CD4-positive, alpha-beta T cell (primary cell): ENCODE measurements around the gene FAM180B. TPM values are rescaled to one million over a fixed set of nuclear protein-coding genes. Genes with fewer than 3 reads are reported as not detected.
A peak's percentile ranks its signal among the peaks of the same experiment; 100 is the strongest.
"Not testable (repeated sequence)": the region's sequence is repeated elsewhere in the genome, so short reads cannot be mapped to it uniquely, and the experiment has no call there.

Experiments
- ATAC-seq: fragments of 200-7000 bp; cut with Tn5 transposase; one replicate; pipeline ENCODE4 v1.10.0; 2022; ENCODE audit warnings: mild to moderate bottlenecking; ENCODE audit not compliant: poor library complexity
- CTCF ChIA-PET: fragments of 350-600 bp; sonication (Branson Sonifier 250); formaldehyde crosslinking; loops from one replicate; lab custom pipeline; 2021; ENCODE audit warnings: antibody characterized with exemption, inconsistent platforms; lab: Charles Lee
- POLR2A ChIA-PET: fragments of 350-600 bp; sonication (Branson Sonifier 250); formaldehyde crosslinking; loops from one replicate; lab custom pipeline; 2021; ENCODE audit warnings: antibody characterized with exemption, inconsistent platforms; lab: Charles Lee
- DNase-seq, 14 experiments: peaks; one replicate each; pipeline ENCODE4 v3.0.0-alpha.2; 2013 to 2020; ENCODE audit warnings: mixed read lengths in 2 of 14
- H3K27ac ChIP-seq, 2 donors: one replicate each; pipeline versions ENCODE4 v1.5.1 to v1.7.0; 2013; ENCODE audit warnings: low read length in 2 of 2, low read depth in 1 of 2, mild to moderate bottlenecking in 1 of 2
- H3K27me3 ChIP-seq, 2 experiments: 1 replicate in 1 of 2; 2 replicates in 1 of 2; pipeline versions ENCODE4 v1.6.1 to v1.7.0; 2013; ENCODE audit warnings: low read length in 2 of 2, control low read depth in 1 of 2, mild to moderate bottlenecking in 1 of 2, moderate library complexity in 1 of 2; ENCODE audit not compliant: insufficient read depth in 2 of 2, control insufficient read depth in 1 of 2
- H3K36me3 ChIP-seq: one replicate; pipeline ENCODE4 v1.6.1; 2013; ENCODE audit warnings: low read length, control low read depth; ENCODE audit not compliant: insufficient read depth
- H3K4me1 ChIP-seq: one replicate; pipeline ENCODE4 v1.6.1; 2013; ENCODE audit warnings: low read length, control low read depth; ENCODE audit not compliant: insufficient read depth
- H3K4me3 ChIP-seq: one replicate; pipeline ENCODE4 v1.5.1; 2013; ENCODE audit warnings: mild to moderate bottlenecking, low read length, moderate library complexity
- H3K9me3 ChIP-seq, 2 experiments: 1 replicate in 1 of 2; 2 replicates in 1 of 2; pipeline versions ENCODE4 v1.6.1 to v1.7.0; 2013; ENCODE audit warnings: low read length in 2 of 2, mild to moderate bottlenecking in 2 of 2, control low read depth in 1 of 2, moderate library complexity in 1 of 2; ENCODE audit not compliant: control insufficient read depth in 1 of 2, insufficient read depth in 1 of 2
- H3K27ac Mint-ChIP-seq: one replicate; pipeline ENCODE4 v1.8.0; 2020; ENCODE audit warnings: mixed read lengths
- H3K27me3 Mint-ChIP-seq: one replicate; pipeline ENCODE4 v1.8.0; 2021; ENCODE audit warnings: mixed read lengths
- H3K36me3 Mint-ChIP-seq: one replicate; pipeline ENCODE4 v1.8.0; 2021; ENCODE audit warnings: low read depth, mixed read lengths
- H3K4me1 Mint-ChIP-seq: one replicate; pipeline ENCODE4 v1.8.0; 2021; ENCODE audit warnings: low read depth, mixed read lengths
- H3K4me3 Mint-ChIP-seq: one replicate; pipeline ENCODE4 v1.8.0; 2020; ENCODE audit warnings: mild to moderate bottlenecking, mixed read lengths
- H3K9me3 Mint-ChIP-seq: one replicate; pipeline ENCODE4 v1.8.0; 2020; ENCODE audit warnings: mixed read lengths
- CTCF ChIP-seq: fragments of 200-600 bp; IDR thresholded peaks from one replicate; pipeline ENCODE4 v1.8.0; 2022; ENCODE audit warnings: antibody characterized with exemption, mild to moderate bottlenecking
- intact Hi-C, 2 experiments: fragments of 100-400 bp; cut with DNase I in 1 of 2; cut with micrococcal nuclease in 1 of 2; formaldehyde crosslinking; loops; one replicate each; pipeline versions ENCODE4 v1.15.1 to v1.9.0; 2023 to 2025; cut with DNase I, micrococcal nuclease
- total RNA-seq, 174 experiments: library from RNA in 2 of 174; stranded (reverse) in 2 of 174; gene quantifications; one replicate each; pipeline ENCODE4 v1.2.3 and lab custom pipeline; 2021 to 2026

Gene FAM180B
- total RNA-seq, 2 experiments from 2014 or later: 0.55 to 0.92 TPM

GRCh38 chr11:47560426-47560825 is 26.1 kb upstream of the FAM180B start:
- H3K27ac Mint-ChIP-seq: no peak overlapping the region
- H3K27me3 Mint-ChIP-seq: no peaks in the 10 kb centered on the region
- Histone ChIP-seq H3K9me3 (no peaks in the 10 kb centered on the region), H3K27me3 (no peaks in the 10 kb centered on the region), H3K36me3 (no peaks in the 10 kb centered on the region), H3K27ac (no peak overlapping the region), H3K4me3 (no peak overlapping the region), H3K4me1 (peaks cover 11% of the 10 kb centered on the region)
- DNase-seq: no peak
- TF ChIP-seq CTCF: no peak
- peak overlapping the region; percentile 30 for H3K4me3 Mint-ChIP-seq
- no peak for ATAC-seq
- intact Hi-C loops: no loop called here
- CTCF ChIA-PET: no interaction called here
- H3K4me1 Mint-ChIP-seq: peaks cover 6% of the 10 kb centered on the region
- H3K36me3 Mint-ChIP-seq: no peaks in the 10 kb centered on the region
- H3K9me3 Mint-ChIP-seq: no peaks in the 10 kb centered on the region
- POLR2A ChIA-PET: interaction anchor here (0.7 kb wide), 1 partner anchor 201 kb away, joined by 4 read pairs; no protein-coding TSS in a partner anchor

- H3K27ac ChIP-seq, H3K9me3 Mint-ChIP-seq, POLR2A ChIA-PET, H3K4me3 ChIP-seq, intact Hi-C loops, H3K36me3 Mint-ChIP-seq, H3K9me3 ChIP-seq, CTCF ChIA-PET, H3K27me3 ChIP-seq, H3K27ac Mint-ChIP-seq, ATAC-seq, H3K36me3 ChIP-seq, H3K4me3 Mint-ChIP-seq, DNase-seq, H3K27me3 Mint-ChIP-seq: not testable (repeated sequence)
- H3K4me1 Mint-ChIP-seq: peaks cover 20% of the 10 kb centered on the region
- peaks cover 21% of the 10 kb centered on the region for H3K4me1 ChIP-seq
These were observed 24.1 kb upstream of the FAM180B start for GRCh38 chr11:47562393-47562792.

GRCh38 chr11:47564366-47564765 is 22.1 kb upstream of the FAM180B start:
- intact Hi-C loops, H3K36me3 Mint-ChIP-seq, H3K9me3 Mint-ChIP-seq, H3K36me3 ChIP-seq, H3K9me3 ChIP-seq, ATAC-seq, H3K27ac ChIP-seq, H3K27me3 ChIP-seq, DNase-seq, H3K27me3 Mint-ChIP-seq: not testable (repeated sequence)
- peak overlapping the region; percentile 80 for H3K27ac Mint-ChIP-seq
- peak overlapping the region; percentile 78 for H3K4me3 Mint-ChIP-seq
- H3K4me1 ChIP-seq: peaks cover 21% of the 10 kb centered on the region
- peak overlapping the region; percentile 86 for H3K4me3 ChIP-seq
- POLR2A ChIA-PET: interaction anchor here (0.5 to 3.6 kb wide), 7 partner anchors 9 to 443 kb away, joined by 3 to 38 read pairs (median 7); partner anchors contain the start of genes AGBL2, CELF1, FNBP4 and KBTBD4
- CTCF ChIA-PET: interaction anchor here (1.0 to 3.4 kb wide), 4 partner anchors 9 to 55 kb away, joined by 3 to 19 read pairs (median 3); partner anchors contain the start of gene CELF1
- peaks cover 20% of the 10 kb centered on the region for H3K4me1 Mint-ChIP-seq

- DNase-seq (no peak), ATAC-seq (peak; percentile 6)
- H3K27ac ChIP-seq: peak overlapping the region; percentile 41 to 83
- intact Hi-C loops: no loop called here
- no peaks in the 10 kb centered on the region for H3K27me3 Mint-ChIP-seq
- peak overlapping the region; percentile 79 for H3K4me3 Mint-ChIP-seq
- peaks cover 15% of the 10 kb centered on the region for H3K36me3 Mint-ChIP-seq
- no peaks in the 10 kb centered on the region for H3K9me3 ChIP-seq
- H3K9me3 Mint-ChIP-seq: no peaks in the 10 kb centered on the region
- POLR2A ChIA-PET: interaction anchor here (0.5 to 3.6 kb wide), 7 partner anchors 9 to 442 kb away, joined by 3 to 38 read pairs (median 7); partner anchors contain the start of genes AGBL2, CELF1, FNBP4 and KBTBD4
- CTCF ChIA-PET: interaction anchor here (1.0 to 3.4 kb wide), 4 partner anchors 12 to 56 kb away, joined by 3 to 19 read pairs (median 3); partner anchors contain the start of gene CELF1
- H3K27me3 ChIP-seq: no peaks in the 10 kb centered on the region
- peaks cover 21% of the 10 kb centered on the region for H3K4me1 ChIP-seq
- H3K4me3 ChIP-seq: peak overlapping the region; percentile 86
- H3K36me3 ChIP-seq: peaks cover 4% of the 10 kb centered on the region
- peak overlapping the region; percentile 80 for H3K27ac Mint-ChIP-seq
- TF ChIP-seq CTCF: no peak
- H3K4me1 Mint-ChIP-seq: peaks cover 20% of the 10 kb centered on the region
These were observed 21.5 kb upstream of the FAM180B start for GRCh38 chr11:47564933-47565339.
